HepG2 (cell line): Measurements from ENCODE around the gene LRP2.

Experiments
- CHD2 ChIP-seq: IDR thresholded peaks from 2 replicates; pipeline ENCODE4 v1.6.1; 2011; ENCODE audit warnings: low read depth, low read length, improper control_type of control experiment
- ESRRA ChIP-seq: sonication (generic); formaldehyde crosslinking; IDR thresholded peaks from 2 replicates; pipeline ENCODE4 v1.5.1; 2020; ENCODE audit warnings: mild to moderate bottlenecking, low read depth, missing genetic modification reagents
- HOXA7 ChIP-seq: sonication (generic); formaldehyde crosslinking; IDR thresholded peaks from 2 replicates; pipeline ENCODE4 v1.8.1; 2022; ENCODE audit warnings: mild to moderate bottlenecking, missing genetic modification reagents, moderate library complexity
- NFATC3 ChIP-seq: sonication (generic); formaldehyde crosslinking; IDR thresholded peaks from 2 replicates; pipeline ENCODE4 v1.5.1; 2020; ENCODE audit warnings: mild to moderate bottlenecking, missing genetic modification reagents
- SIN3A ChIP-seq: IDR thresholded peaks from 2 replicates; pipeline ENCODE4 v1.6.1; 2011; ENCODE audit warnings: low read depth, mild to moderate bottlenecking, control low read depth, low read length, borderline replicate concordance
- SMC3 ChIP-seq: IDR thresholded peaks from 2 replicates; pipeline ENCODE4 v1.6.1; 2011; ENCODE audit warnings: low read length, improper control_type of control experiment
- TF ChIP-seq, protein P1 (sequence below): sonication (generic); formaldehyde crosslinking; IDR thresholded peaks from 2 replicates; pipeline ENCODE4 v1.8.0; 2022; ENCODE audit warnings: missing genetic modification reagents, mild to moderate bottlenecking, borderline replicate concordance
- TF ChIP-seq, protein P2 (sequence below): sonication (generic); formaldehyde crosslinking; IDR thresholded peaks from 2 replicates; pipeline ENCODE4 v1.4.0; 2020; ENCODE audit warnings: mild to moderate bottlenecking, missing genetic modification reagents
- TF ChIP-seq, protein P3 (sequence below): sonication (generic); formaldehyde crosslinking; conservative IDR thresholded peaks from 2 replicates; pipeline ENCODE4 v1.8.0; 2022; ENCODE audit warnings: missing genetic modification reagents

GRCh38 chr2:169237939-169238338, 124.4 kb downstream of the LRP2 start:
- TF ChIP-seq, protein P1, sequence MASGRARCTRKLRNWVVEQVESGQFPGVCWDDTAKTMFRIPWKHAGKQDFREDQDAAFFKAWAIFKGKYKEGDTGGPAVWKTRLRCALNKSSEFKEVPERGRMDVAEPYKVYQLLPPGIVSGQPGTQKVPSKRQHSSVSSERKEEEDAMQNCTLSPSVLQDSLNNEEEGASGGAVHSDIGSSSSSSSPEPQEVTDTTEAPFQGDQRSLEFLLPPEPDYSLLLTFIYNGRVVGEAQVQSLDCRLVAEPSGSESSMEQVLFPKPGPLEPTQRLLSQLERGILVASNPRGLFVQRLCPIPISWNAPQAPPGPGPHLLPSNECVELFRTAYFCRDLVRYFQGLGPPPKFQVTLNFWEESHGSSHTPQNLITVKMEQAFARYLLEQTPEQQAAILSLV = no peak
- TF ChIP-seq, protein P2, sequence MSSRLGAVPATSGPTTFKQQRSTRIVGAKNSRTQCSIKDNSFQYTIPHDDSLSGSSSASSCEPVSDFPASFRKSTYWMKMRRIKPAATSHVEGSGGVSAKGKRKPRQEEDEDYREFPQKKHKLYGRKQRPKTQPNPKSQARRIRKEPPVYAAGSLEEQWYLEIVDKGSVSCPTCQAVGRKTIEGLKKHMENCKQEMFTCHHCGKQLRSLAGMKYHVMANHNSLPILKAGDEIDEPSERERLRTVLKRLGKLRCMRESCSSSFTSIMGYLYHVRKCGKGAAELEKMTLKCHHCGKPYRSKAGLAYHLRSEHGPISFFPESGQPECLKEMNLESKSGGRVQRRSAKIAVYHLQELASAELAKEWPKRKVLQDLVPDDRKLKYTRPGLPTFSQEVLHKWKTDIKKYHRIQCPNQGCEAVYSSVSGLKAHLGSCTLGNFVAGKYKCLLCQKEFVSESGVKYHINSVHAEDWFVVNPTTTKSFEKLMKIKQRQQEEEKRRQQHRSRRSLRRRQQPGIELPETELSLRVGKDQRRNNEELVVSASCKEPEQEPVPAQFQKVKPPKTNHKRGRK (CRISPR knock-in tag) = no peak
- TF ChIP-seq NFATC3 (no peak), SMC3 (no peak), SIN3A (no peak), ESRRA (CRISPR knock-in tag) (no peak), CHD2 (no peak), HOXA7 (CRISPR knock-in tag) (no peak)
- TF ChIP-seq, protein P3, sequence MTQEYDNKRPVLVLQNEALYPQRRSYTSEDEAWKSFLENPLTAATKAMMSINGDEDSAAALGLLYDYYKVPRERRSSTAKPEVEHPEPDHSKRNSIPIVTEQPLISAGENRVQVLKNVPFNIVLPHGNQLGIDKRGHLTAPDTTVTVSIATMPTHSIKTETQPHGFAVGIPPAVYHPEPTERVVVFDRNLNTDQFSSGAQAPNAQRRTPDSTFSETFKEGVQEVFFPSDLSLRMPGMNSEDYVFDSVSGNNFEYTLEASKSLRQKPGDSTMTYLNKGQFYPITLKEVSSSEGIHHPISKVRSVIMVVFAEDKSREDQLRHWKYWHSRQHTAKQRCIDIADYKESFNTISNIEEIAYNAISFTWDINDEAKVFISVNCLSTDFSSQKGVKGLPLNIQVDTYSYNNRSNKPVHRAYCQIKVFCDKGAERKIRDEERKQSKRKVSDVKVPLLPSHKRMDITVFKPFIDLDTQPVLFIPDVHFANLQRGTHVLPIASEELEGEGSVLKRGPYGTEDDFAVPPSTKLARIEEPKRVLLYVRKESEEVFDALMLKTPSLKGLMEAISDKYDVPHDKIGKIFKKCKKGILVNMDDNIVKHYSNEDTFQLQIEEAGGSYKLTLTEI = no peak
